ENCODE data around the gene PREX1.

GRCh38 chr20:48620154-48620506 lies 207.7 kb downstream of the PREX1 start:
- no peak for TF ChIP-seq MAX (IDR thresholded peaks at IDR 0.05; ENCODE audit: insufficient read depth, insufficient read length)
- no peak for TF ChIP-seq EZH2 (IDR thresholded peaks at IDR 0.05; ENCODE audit: borderline replicate concordance, low read depth, low read length, severe bottlenecking)
- TF ChIP-seq CTCF (IDR thresholded peaks at IDR 0.05; ENCODE audit: extremely low read depth in 1 of 2, insufficient read depth in 1 of 2, low read depth in 1 of 2, low read length in 2 of 2): no peak
- TF ChIP-seq POLR2A (IDR thresholded peaks at IDR 0.05; ENCODE audit: low read depth, low read length): no peak
- no peak for TF ChIP-seq POLR2AphosphoS5 (IDR thresholded peaks at IDR 0.05; ENCODE audit: insufficient read depth, low read depth, low read length)
- no peak for TF ChIP-seq JUN (IDR thresholded peaks at IDR 0.05; ENCODE audit: borderline replicate concordance, insufficient read depth, insufficient read length, low read depth)
- TF ChIP-seq GATA2 (IDR thresholded peaks at IDR 0.05; ENCODE audit: insufficient read depth, insufficient read length, low read depth, low read length): no peak
- TF ChIP-seq FOS (IDR thresholded peaks at IDR 0.05; ENCODE audit: borderline replicate concordance, insufficient read depth, low read length): no peak
